Right lobe of liver (tissue), 4 donors: Measurements from ENCODE around the gene ZFP64.

Experiments used
- CTCF ChIP-seq, 4 donors: fragments of 200-600 bp in 3 of 4; fragments of 450-650 bp in 1 of 4; IDR thresholded peaks; one replicate each; pipeline versions ENCODE4 v1.5.1 to v1.8.0; 2016 to 2022; ENCODE audit warnings: antibody characterized with exemption in 4 of 4, mild to moderate bottlenecking in 2 of 4
- POLR2A ChIP-seq: fragments of 450-650 bp; IDR thresholded peaks from one replicate; pipeline ENCODE4 v1.6.1; 2017; ENCODE audit warnings: antibody characterized with exemption, mild to moderate bottlenecking
- donor health status: DM: no; HTN: no; CAD: no.
- donor health status: DM: no; HTN: no; CAD: no.
- donor health status: DM: no; HTN: yes; CAD: no.

GRCh38 chr20:52178691-52179090 lies 12.9 kb downstream of the ZFP64 start:
- no peak for TF ChIP-seq CTCF (IDR thresholded peaks at IDR 0.05)
- no peak for TF ChIP-seq POLR2A
